ENCODE results near the gene SLIT3. TPM values are rescaled to one million over a fixed set of nuclear protein-coding genes. Genes with fewer than 3 reads are reported as not detected.

The SLIT3 gene
- total RNA-seq, 6 donors from 2014 or later = 10.8 to 57.3 (median 32.2) TPM

DNA sequence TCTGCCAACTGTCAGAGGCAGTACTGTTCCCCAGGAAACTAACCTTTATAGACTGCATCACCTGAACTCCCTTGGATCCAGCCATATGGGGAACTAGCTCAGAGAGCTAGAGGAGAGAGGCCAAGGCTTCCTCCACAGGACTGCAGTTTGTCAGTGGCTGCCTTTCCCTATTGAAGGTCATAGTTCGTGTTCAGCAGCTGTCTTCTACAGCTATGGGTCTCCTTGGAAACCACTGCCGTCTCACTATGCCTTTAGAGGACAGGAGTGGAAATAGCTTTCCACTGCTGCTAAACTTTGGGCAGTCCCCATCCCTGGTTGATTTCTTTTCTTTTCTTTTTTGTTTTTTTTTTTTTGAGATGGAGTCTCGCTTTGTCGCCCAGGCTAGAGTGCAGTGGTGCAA lies 4.4 kb upstream of the SLIT3 start:
- TF ChIP-seq CTCF (IDR thresholded peaks at IDR 0.05) (no peak), POLR2A (IDR thresholded peaks at IDR 0.05) (no peak), POLR2AphosphoS5 (IDR thresholded peaks at IDR 0.05) (no peak), EP300 (IDR thresholded peaks at IDR 0.05) (no peak)
- no peaks in the 10 kb centered on the region for H3K36me3 ChIP-seq
- H3K4me3 ChIP-seq = no peak overlapping the region
- DNase-seq (no peak), ATAC-seq (ENCODE audit: low FRiP score in 2 of 2) (no peak)
- H3K27ac ChIP-seq = no peak overlapping the region
- peaks cover 0 to 13% (median 3%) of the 10 kb centered on the region in 4 donors for H3K27me3 ChIP-seq
- WGBS, 2 donors = 67 to 76% methylated on average over 4 of the region's 4 CpGs
- peaks cover 0 to 10% (median 3%) of the 10 kb centered on the region in 4 donors for H3K4me1 ChIP-seq
- no peaks in the 10 kb centered on the region for H3K9me3 ChIP-seq

- Histone ChIP-seq H3K9me3 (no peaks in the 10 kb centered on the region), H3K4me1 (peaks cover 0 to 15% (median 3%) of the 10 kb centered on the region in 4 donors), H3K36me3 (no peaks in the 10 kb centered on the region), H3K4me3 (no peak overlapping the region), H3K27ac (no peak overlapping the region), H3K27me3 (peaks cover 0 to 16% (median 4%) of the 10 kb centered on the region in 4 donors)
- DNase-seq (no peak), ATAC-seq (ENCODE audit: low FRiP score in 2 of 2) (no peak)
- 78 to 82% methylated on average over 1 of the region's 1 CpG for WGBS, 2 donors
- TF ChIP-seq EP300 (IDR thresholded peaks at IDR 0.05) (no peak), POLR2A (IDR thresholded peaks at IDR 0.05) (no peak), POLR2AphosphoS5 (IDR thresholded peaks at IDR 0.05) (no peak), CTCF (IDR thresholded peaks at IDR 0.05) (no peak)
Observed at GRCh38 chr5:169304175-169304574, 3.2 kb upstream of the SLIT3 start.

GRCh38 chr5:169303119-169303515 lies 2.2 kb upstream of the SLIT3 start:
- Histone ChIP-seq H3K9me3 (no peaks in the 10 kb centered on the region), H3K4me1 (peaks cover 0 to 15% (median 3%) of the 10 kb centered on the region in 4 donors), H3K4me3 (no peak overlapping the region), H3K27me3 (peaks cover 0 to 16% (median 4%) of the 10 kb centered on the region in 4 donors), H3K27ac (no peak overlapping the region), H3K36me3 (no peaks in the 10 kb centered on the region)
- no peak for TF ChIP-seq POLR2AphosphoS5 (IDR thresholded peaks at IDR 0.05)
- no peak for TF ChIP-seq POLR2A (IDR thresholded peaks at IDR 0.05)
- no peak for TF ChIP-seq CTCF (IDR thresholded peaks at IDR 0.05)
- TF ChIP-seq EP300 (IDR thresholded peaks at IDR 0.05) = no peak
- DNase-seq (no peak), ATAC-seq (ENCODE audit: low FRiP score in 2 of 2) (no peak)

GRCh38 chr5:169302491-169303118 lies 1.7 kb upstream of the SLIT3 start:
- Histone ChIP-seq H3K27ac (no peak overlapping the region), H3K27me3 (peaks cover 0 to 16% (median 4%) of the 10 kb centered on the region in 4 donors)
- TF ChIP-seq CTCF (IDR thresholded peaks at IDR 0.05) = peak; percentile 53 to 76 (median 70)
- no peak for TF ChIP-seq EP300 (IDR thresholded peaks at IDR 0.05)

DNA sequence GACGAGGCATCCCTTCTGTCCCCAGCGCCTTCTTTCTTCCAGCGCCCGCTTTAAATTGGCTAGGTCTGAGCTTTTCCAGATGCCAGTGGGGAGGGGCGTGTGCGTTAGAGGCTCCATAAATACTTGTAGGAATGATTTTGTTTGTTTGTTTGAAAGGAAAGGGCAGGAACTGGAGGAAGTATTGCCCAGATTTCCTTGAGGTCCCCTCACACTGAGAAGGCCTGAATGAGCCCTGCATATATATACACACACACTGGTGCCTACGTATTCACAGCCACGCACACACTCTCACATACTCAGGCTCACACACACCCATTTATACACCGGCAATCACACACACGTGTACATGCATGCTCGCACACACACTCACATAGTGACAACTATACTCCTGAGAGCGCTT lies 1.0 kb upstream of the SLIT3 start:
- H3K9me3 ChIP-seq = no peaks in the 10 kb centered on the region
- peaks cover 0 to 16% (median 4%) of the 10 kb centered on the region in 4 donors for H3K27me3 ChIP-seq
- DNase-seq (no peak), ATAC-seq (ENCODE audit: low FRiP score in 2 of 2) (no peak)
- H3K4me1 ChIP-seq = peaks cover 0 to 15% (median 3%) of the 10 kb centered on the region in 4 donors
- peak overlapping the region in 1 of 4 donors; percentile 51 for H3K4me3 ChIP-seq
- TF ChIP-seq POLR2A (IDR thresholded peaks at IDR 0.05) (no peak), EP300 (IDR thresholded peaks at IDR 0.05) (no peak), CTCF (IDR thresholded peaks at IDR 0.05) (no peak), POLR2AphosphoS5 (IDR thresholded peaks at IDR 0.05) (no peak)
- no peaks in the 10 kb centered on the region for H3K36me3 ChIP-seq
- peak overlapping the region in 1 of 4 donors; percentile 80 for H3K27ac ChIP-seq
- WGBS, 2 donors = 40 to 41% methylated on average over 12 of the region's 12 CpGs

More at GRCh38 chr5:169302491-169303118, 1.7 kb upstream of the SLIT3 start:
- no peaks in the 10 kb centered on the region for H3K9me3 ChIP-seq
- 11 to 16% methylated on average over 16 to 17 of the region's 17 CpGs for WGBS, 2 donors
- peak; percentile 31 to 72 for ATAC-seq (ENCODE audit: low FRiP score in 2 of 2)
- H3K4me3 ChIP-seq = no peak overlapping the region
- DNase-seq = peak in 1 of 2 donors; percentile 56
- H3K4me1 ChIP-seq = peaks cover 0 to 15% (median 3%) of the 10 kb centered on the region in 4 donors
- no peaks in the 10 kb centered on the region for H3K36me3 ChIP-seq
